ENCODE measurements around the gene SRA1.

SRA1 gene

DNA sequence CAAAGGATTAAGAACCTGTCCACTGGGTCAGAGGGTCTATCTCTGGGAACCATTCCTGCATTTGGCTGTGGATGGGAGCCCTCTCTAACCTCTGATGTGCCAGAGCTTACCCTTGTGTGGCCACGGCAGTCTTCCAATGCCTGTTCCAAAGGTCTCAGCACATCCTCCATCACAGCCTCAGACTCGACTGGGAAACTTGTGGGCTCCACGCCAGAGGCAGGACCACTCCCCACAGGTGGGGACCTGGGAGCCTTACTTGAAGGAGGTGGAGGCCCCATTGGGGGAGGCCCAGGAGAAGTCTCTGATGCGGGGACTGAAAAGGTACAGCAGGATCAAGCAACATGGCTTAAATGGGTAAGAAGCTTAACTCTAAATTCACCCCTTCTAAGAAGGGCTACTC, 5.4 kb downstream of the SRA1 start:
- DNase-seq (ENCODE audit: extremely low read depth in 1 of 2, low read depth in 1 of 2), result no peak

DNA sequence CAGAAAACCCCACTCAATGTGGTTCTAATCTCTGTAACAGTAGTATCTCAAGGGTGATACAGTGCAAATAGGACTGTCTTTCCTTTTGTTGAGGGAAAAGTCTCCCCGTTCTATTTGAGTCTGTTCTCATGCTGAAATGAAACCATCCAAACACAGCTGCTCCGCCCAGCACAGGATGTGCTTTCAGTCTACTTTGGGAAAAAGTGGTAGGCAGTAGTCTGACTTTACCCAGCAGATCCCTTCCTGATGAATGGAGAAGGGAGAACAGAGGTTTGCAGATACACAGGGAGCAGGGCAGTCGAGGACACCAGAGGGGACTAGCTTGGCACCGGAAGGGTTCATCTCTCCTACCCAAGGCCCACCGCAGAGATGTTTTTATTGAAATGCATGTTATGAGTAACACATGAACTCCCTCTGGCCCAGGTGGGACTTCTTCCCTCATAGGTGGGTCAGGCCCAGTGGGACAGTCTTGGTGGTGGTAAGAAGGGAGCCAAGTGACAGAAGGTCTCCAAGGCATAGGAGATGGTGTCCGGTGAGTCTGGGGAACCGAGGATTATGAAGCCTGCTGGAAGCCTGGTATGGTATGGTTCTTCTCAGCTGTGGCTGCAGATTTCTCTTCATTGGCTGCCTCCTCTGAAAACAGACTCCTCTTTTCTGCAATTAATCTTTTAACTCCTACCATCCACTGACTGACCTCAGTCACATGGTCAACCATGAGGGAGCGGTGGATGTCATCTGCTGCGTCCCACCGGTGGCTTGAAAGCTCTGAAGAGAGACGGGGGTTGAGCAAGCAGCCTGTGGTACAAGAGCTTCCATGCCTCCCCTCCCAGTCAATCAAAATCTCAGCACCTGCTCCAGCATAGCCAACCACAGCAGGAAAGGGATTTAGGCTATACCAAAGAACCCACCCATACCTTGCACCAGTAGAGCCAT, 6.9 kb downstream of the SRA1 start:
- DNase-seq (ENCODE audit: extremely low read depth in 1 of 2, low read depth in 1 of 2), result no peak

DNA sequence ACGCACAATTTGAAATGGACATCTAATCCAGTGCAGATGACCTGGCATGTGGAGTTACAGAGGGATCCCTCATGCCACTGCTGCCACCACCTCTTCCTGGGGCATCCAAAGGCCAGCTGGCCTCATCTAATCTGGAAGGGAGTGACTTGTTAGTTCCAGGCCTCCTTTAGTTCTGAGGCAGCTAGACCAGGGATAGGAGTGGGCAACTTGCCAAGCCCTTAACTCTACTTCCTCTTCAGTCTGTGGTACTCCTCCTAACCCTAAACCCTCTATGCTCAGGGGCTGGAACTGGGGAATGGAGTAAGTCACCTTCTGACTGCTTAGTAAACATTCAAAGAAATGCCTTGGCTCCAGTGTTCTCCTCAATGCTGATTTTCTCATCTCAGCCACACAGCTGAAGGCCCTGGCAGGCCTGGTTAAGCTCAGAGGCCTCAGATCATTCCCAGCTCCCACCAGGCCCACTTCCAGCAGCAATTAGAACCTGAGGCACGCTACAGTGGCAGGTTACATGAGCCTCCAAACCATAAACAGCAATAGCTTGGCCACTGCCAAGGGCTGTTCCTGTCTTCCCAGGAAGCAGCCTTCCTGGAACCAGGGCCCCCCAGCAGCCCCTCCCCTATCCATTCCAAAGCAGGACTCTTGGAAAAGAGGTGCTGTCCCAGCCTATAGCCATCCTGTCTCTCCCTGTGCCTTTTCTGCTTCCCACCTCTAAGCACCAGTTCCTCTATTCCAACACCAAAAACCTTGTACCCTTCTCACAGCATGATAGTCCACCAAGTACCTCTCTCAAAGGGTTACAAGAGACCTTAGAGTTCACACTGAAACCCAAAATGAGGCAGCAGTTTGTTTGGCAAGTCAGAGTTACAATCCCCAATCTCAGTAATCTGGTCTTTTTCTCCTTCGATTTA, 7.8 kb downstream of the SRA1 start:
- DNase-seq (ENCODE audit: extremely low read depth in 1 of 2, low read depth in 1 of 2), result no peak

DNA sequence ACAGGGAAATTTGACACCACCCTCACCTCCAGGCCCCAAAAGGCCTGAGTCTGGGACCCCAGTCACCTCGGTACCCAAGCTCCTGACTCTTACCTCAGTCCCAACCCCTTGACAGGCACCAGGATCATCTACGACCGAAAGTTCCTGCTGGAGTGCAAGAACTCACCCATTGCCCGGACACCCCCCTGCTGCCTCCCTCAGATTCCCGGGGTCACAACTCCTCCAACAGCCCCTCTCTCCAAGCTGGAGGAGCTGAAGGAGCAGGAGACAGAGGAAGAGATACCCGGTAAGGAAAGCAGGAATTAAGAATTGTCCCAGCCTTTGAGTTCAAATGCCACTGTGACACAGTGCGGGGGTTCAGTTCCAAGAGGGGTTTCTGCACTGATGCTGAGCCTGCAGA, 8.5 kb downstream of the SRA1 start:
- no peak for DNase-seq (ENCODE audit: extremely low read depth in 1 of 2, low read depth in 1 of 2)

DNA sequence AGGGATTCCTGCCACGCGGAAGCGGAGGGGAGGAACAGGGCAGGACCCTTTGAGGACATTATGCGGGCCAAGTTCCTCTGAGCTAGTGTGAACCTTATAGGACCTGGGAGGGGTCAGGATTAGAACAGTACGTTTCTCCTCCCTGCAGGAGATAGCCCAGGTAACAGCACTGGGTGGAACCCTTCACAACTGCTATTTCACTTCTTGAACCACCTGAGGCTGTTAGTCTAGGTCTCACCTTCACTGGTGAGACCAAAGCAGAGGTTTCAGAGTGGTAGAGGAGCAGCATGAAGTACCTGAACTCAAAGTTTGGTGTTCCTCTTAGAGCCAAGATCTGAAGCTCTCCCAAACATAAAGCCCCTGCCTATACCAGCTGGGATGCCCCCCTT, 9.0 kb downstream of the SRA1 start:
- no peak for DNase-seq (ENCODE audit: extremely low read depth in 1 of 2, low read depth in 1 of 2)

DNA sequence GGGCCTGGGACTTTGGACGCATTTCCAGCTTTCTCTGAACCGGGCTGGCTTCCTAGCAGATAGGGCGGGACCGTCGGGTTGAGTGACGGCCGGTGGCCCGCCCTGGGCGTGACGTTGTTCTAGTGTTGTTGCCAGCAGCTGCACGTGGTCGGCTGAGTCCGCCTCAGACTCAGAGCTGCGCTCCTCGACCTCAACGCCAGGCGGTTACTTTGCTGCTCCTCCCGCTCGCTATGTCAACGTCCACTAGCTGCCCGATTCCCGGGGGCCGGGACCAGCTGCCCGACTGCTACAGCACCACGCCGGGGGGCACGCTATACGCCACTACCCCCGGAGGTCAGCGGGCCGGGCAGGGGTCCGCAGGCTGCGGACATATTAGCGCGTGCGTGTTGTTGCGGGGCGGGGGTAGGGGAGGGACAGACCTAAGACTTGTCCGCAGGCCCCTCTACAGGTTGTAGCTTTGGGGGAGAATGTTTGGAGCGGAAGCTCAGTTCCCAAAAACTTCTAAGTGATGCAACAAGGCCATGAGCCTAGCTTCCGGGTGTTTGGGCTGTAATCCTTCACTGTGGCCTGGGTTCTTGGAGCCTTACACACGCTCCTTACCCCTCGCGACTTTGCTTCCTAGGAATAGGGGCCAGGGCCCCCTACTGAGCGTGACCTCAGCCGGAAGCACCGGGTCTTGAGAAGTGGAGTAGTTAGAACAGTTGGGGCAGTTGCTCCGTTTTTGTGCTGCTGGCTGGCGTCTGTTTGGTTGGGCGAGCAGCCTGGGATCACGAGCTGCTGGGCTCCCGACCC, 9.6 kb downstream of the SRA1 start, which contains the start of gene EIF4EBP3:
Gene EIF4EBP3, plus strand, starts transcription at position 155 of the 792 bp plus-strand sequence. Its CDS starts 76 bp downstream, at position 231.
- peak; percentile 61 to 77 for DNase-seq (ENCODE audit: extremely low read depth in 1 of 2, low read depth in 1 of 2)

DNA sequence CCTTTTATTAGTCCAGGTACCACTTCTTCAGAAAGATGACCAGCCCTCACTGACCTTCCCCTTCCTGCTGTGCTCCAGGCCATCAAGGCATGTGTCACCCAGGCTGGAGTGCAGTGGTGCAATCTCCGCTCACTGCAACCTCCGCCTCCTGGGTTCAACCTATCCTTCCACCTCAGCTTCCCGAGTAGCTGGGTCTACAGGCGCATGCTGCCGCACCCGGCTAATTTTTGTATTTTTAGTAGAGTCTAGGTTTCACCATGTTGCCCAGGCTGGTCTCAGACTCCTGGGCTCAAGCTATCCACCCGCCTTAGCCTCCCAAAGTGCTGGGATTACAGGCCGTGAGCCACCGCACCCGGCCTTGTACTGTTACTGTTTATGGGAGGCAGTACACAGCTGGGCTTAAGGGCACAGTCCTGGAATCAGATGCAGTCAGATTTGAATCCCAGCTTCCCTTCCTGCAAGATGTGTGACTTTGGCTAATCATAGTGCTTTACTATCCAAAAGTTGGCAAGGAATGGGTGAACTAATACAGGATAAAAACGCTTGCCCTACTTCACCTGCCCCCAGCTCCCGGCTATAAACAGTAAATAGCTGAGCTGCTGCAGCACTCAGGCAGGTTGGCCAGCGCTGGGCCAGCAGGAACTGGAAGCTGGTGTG, 10.3 kb downstream of the SRA1 start:
- DNase-seq (ENCODE audit: extremely low read depth in 1 of 2, low read depth in 1 of 2), result no peak

DNA sequence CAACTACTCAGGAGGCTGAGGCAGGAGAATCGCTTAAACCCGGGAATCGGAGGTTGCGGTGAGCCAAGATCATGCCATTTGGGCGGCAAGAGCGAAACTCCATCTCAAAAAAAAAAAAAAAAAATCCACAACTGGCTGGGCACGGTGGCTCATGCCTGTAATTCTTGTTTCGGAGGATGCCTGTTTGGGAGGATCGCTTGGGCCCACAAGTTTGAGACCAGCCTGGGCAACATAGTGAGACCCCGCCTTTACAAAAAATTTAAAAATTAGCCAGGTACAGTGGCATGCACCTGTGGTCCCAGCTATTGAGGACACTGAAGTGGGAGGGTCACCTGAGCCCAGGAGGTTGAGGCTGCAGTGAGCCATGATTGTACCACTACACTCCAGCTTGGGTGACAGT, 11.7 kb downstream of the SRA1 start:
- DNase-seq (ENCODE audit: extremely low read depth in 1 of 2, low read depth in 1 of 2), result no peak

DNA sequence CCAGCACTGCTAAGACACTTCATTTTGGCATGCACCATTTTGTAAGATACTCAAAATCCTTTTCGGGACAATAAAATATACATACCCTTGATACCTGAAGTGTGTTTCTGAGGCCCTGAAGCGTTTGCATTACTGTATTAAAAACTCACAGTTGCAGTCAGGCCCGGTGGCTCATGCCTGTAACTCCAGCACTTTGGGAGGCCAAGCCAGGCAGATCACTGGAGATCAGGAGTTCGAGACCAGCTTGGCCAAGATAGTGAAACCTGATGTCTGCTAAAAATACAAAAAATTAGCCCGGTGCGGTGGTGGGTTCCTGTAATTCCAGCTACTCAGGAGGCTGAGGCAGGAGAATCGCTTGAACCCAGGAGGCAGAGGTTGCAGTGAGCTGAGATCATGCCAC, 12.3 kb downstream of the SRA1 start:
- DNase-seq (ENCODE audit: extremely low read depth in 1 of 2, low read depth in 1 of 2), result no peak

DNA sequence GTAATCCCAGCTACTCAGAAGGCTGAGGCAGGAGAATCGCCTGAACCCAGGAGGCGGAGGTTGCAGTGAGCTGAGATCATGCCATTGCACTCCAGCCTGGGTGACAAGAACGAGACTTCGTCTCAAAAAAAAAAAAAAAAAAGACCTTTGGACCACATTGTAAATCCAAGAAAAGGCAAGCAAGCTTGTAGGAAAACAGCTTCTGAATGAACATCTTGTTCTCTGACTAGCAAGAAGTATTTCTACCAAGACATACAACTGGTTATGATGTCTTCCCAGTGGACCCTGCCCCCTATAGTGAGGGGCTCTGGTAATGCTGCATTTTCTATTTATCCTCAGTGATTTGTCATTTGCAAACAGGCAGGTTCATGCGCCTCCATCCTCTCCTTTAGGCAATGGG, 14.3 kb downstream of the SRA1 start:
- no peak for DNase-seq (ENCODE audit: extremely low read depth in 1 of 2, low read depth in 1 of 2)

DNA sequence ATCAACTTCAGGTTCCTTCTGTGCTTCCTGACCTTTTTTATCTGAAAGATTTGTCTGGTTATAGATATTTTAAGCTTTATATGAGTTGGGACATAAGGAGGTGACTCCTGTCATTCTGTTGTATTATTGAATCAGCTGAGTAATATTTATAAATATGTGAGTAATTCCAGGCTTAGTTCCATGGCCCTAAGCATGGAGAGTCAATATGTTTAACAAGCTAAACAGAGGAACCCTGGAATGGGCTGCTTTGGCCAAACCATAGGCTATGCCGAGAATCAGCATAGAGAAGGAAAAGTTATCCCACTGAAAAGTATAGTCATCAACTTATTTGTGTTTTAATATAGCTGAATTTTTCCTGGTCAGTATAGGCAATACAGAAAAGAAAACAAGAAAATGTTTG, 17.0 kb downstream of the SRA1 start:
- no peak for DNase-seq (ENCODE audit: extremely low read depth in 1 of 2, low read depth in 1 of 2)

DNA sequence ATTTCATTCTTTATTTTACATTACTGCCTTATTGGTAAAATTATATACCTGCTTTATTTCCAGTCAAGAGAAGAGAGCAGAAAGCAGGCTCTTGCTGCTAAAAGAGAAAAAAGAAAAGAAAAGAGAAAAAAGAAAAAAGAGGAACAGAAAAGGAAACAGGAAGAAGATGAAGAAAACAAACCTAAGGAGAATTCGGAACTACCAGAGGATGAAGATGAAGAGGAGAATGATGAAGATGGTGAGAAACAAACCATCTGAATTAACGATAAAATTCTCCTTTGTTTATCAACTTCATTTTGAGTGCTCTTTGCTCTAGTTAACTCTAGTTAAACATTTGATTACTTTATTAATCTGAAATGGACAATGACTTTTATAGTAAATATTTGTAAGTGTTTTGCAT, 33.3 kb downstream of the SRA1 start:
- no peak for DNase-seq (ENCODE audit: extremely low read depth in 1 of 2, low read depth in 1 of 2)

DNA sequence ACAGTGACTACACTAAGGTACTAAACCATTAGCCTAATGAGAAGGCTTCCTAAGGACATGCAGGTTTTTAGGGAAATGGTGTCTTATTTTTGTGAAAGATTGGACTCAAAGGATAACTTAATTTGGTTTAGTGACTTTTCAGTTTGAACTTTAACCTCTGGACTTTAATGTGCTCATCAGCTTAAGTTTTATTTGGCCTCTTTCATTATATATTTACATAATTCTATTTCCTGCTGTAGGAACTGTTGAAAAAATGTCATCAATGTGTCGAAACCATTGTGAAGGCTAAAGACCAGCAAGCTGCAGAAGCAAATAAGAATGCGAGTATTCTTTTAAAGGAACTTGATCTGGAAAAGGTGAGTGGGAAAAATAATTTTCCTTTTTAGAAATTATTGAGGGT, 44.1 kb downstream of the SRA1 start:
- DNase-seq (ENCODE audit: extremely low read depth in 1 of 2, low read depth in 1 of 2), result no peak

DNA sequence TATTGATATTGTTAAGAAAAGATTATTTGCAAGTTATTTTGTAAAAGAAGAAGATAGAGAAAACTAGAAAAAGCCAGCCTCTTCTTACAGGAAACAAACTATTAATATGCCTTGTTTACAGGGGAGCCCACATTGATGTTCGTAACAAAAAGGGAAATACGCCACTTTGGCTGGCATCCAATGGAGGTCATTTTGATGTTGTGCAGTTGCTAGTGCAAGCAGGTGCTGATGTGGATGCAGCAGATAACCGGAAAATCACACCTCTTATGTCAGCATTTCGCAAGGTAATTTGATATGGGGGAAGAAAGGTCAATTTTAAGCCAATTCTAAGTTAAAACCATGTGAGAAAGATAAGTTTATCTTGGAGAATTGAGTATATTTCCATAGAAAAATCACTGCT, 47.4 kb downstream of the SRA1 start:
- DNase-seq (ENCODE audit: extremely low read depth in 1 of 2, low read depth in 1 of 2), result no peak

DNA sequence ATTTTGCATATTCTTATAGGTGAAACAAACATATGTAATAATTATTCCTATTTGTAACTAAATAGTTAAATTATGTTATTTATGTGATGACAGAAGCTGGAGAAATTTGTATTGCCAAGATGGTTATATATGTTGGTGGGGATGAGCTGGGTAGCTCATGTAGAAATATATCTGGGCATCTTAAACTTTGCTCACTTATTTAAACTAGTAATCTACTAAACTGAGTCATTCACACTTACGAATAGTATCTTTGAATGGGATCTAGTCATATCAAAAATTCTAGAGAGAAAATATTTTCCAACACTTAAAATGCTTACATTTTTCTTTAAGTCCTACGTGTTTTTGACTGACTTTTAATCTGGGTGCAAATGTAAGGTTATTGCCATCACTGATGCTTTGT, 54.4 kb downstream of the SRA1 start:
- DNase-seq (ENCODE audit: extremely low read depth in 1 of 2, low read depth in 1 of 2), result no peak
